ENCODE data around the gene MMP14. TPM values are rescaled to one million over a fixed set of nuclear protein-coding genes. Genes with fewer than 3 reads are reported as not detected.
A peak's percentile ranks its signal among the peaks of the same experiment; 100 is the strongest.

The MMP14 gene
- total and polyA plus RNA-seq, 2 of the 13 experiments (the other 11 are each of a cell fraction or from before 2014, with no cell fraction given), result 5.2 to 9.8 TPM

DNA sequence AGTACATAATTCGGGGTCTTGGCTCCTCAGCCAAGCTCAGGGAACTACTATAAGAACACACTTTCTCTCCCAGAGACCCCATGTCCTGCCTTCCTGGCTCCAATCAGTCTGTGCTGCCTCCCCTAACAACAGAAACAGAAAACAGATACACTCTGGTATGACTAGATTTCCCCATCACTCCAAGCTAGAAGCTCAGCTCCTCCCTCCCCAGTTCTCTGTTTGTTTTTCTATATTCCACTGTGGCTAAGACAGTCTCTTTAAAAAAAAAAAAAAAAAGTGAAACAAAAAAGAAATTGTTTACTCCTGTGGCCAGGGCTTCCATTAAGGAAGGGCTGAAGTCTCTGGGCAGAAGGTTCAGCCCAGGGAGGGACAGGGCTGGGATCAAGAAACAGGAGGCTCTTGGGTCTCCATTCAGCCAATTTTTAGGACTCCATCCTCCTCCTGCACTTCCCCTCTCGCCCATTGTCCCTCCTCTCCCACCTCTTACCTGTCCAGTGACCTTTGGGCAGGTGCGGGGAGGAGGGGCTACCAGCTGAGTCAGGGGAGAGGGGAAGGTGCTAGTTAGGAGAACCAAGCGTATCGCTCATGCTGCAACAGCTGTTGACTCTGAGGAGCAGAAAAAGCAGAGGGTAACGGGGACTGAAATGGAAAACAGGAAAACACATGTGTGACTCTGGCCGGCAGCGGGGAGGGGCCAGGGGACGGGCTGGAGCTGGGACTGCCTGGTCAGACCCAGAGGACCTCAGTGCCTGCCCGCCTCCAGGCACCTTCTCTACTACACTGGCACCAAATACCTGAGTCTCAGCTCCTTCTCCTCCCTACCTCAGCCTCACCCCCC is 17.0 kb upstream of the MMP14 start (continued):
- peak; percentile 47; the same call in 1 of the 2 replicates for TF ChIP-seq PAXIP1 (CRISPR knock-in tag; conservative IDR thresholded peaks at IDR 0.05)
- no peak for TF ChIP-seq SP2 (CRISPR knock-in tag; IDR thresholded peaks at IDR 0.05)
- no peak for TF ChIP-seq ZNF780A (CRISPR knock-in tag; IDR thresholded peaks at IDR 0.05)
- TF ChIP-seq CEBPB (IDR thresholded peaks at IDR 0.05; ENCODE audit: borderline replicate concordance, low read depth, low read length), result no peak
- TF ChIP-seq ZNF766 (CRISPR knock-in tag; IDR thresholded peaks at IDR 0.05; ENCODE audit: borderline replicate concordance), result no peak
- TF ChIP-seq, protein P1, sequence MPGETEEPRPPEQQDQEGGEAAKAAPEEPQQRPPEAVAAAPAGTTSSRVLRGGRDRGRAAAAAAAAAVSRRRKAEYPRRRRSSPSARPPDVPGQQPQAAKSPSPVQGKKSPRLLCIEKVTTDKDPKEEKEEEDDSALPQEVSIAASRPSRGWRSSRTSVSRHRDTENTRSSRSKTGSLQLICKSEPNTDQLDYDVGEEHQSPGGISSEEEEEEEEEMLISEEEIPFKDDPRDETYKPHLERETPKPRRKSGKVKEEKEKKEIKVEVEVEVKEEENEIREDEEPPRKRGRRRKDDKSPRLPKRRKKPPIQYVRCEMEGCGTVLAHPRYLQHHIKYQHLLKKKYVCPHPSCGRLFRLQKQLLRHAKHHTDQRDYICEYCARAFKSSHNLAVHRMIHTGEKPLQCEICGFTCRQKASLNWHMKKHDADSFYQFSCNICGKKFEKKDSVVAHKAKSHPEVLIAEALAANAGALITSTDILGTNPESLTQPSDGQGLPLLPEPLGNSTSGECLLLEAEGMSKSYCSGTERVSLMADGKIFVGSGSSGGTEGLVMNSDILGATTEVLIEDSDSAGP (CRISPR knock-in tag; IDR thresholded peaks at IDR 0.05; ENCODE audit: borderline replicate concordance), result peak; percentile 66; the same call in 1 of the 2 replicates
- TF ChIP-seq SCMH1 (CRISPR knock-in tag; IDR thresholded peaks at IDR 0.05; ENCODE audit: borderline replicate concordance), result no peak
- no peak for TF ChIP-seq GATA4 (IDR thresholded peaks at IDR 0.05; ENCODE audit: borderline replicate concordance, low read depth)
- TF ChIP-seq NCOR1 (IDR thresholded peaks at IDR 0.05; ENCODE audit: borderline replicate concordance, low read length), result no peak
- TF ChIP-seq IKZF1 (IDR thresholded peaks at IDR 0.05), result no peak
- TF ChIP-seq MAFG (CRISPR knock-in tag; IDR thresholded peaks at IDR 0.05), result no peak
- no peak for TF ChIP-seq ZNF569 (CRISPR knock-in tag; IDR thresholded peaks at IDR 0.05; ENCODE audit: borderline replicate concordance)
- TF ChIP-seq ZNF44 (CRISPR knock-in tag; IDR thresholded peaks at IDR 0.05), result no peak
- peak; percentile 58 for TF ChIP-seq FOXP4 (CRISPR knock-in tag; IDR thresholded peaks at IDR 0.05)
- no peak for TF ChIP-seq RNF2 (conservative IDR thresholded peaks at IDR 0.05; ENCODE audit: low read depth)
- no peak for TF ChIP-seq ZNF18 (CRISPR knock-in tag; IDR thresholded peaks at IDR 0.05; ENCODE audit: insufficient replicate concordance)
- no peak for TF ChIP-seq MIXL1 (CRISPR knock-in tag; IDR thresholded peaks at IDR 0.05)
- peak; percentile 68; the same call in 1 of the 2 replicates for TF ChIP-seq KDM5B (CRISPR knock-in tag; IDR thresholded peaks at IDR 0.05; ENCODE audit: borderline replicate concordance)
- TF ChIP-seq, protein P2, sequence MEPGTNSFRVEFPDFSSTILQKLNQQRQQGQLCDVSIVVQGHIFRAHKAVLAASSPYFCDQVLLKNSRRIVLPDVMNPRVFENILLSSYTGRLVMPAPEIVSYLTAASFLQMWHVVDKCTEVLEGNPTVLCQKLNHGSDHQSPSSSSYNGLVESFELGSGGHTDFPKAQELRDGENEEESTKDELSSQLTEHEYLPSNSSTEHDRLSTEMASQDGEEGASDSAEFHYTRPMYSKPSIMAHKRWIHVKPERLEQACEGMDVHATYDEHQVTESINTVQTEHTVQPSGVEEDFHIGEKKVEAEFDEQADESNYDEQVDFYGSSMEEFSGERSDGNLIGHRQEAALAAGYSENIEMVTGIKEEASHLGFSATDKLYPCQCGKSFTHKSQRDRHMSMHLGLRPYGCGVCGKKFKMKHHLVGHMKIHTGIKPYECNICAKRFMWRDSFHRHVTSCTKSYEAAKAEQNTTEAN (CRISPR knock-in tag; conservative IDR thresholded peaks at IDR 0.05), result no peak
